GM23338 (cell line): ENCODE data around the gene SMG6.

Source experiments
- EZH2 ChIP-seq: fragments of 200-600 bp; sonication (generic); IDR thresholded peaks from one replicate; pipeline ENCODE4 v1.8.0; 2017; ENCODE audit warnings: antibody characterized with exemption, mild to moderate bottlenecking, low read depth; ENCODE audit not compliant: unreplicated experiment
- JUNB ChIP-seq: IDR thresholded peaks from one replicate; pipeline ENCODE4 v1.6.1; 2016; ENCODE audit warnings: antibody characterized with exemption; ENCODE audit not compliant: unreplicated experiment
- POLR2AphosphoS5 ChIP-seq: IDR thresholded peaks from 2 replicates; pipeline ENCODE4 v1.6.1; 2016; ENCODE audit warnings: antibody characterized with exemption, low read depth
- ZNF331 ChIP-seq: fragments of 250-450 bp; sonication (Bioruptor Pico); IDR thresholded peaks from 2 replicates; pipeline ENCODE4 v1.5.0; 2020; ENCODE audit warnings: low read depth, mild to moderate bottlenecking, moderate library complexity
- TF ChIP-seq, protein P1 (sequence below), 2 experiments: fragments of 200-600 bp in 1 of 2; sonication (generic) in 1 of 2; conservative IDR thresholded peaks; 2 replicates each; pipeline versions ENCODE4 v1.5.1 to v1.6.1; 2016 to 2017; ENCODE audit warnings: antibody characterized with exemption in 2 of 2, low read depth in 2 of 2, mild to moderate bottlenecking in 2 of 2, moderate library complexity in 1 of 2
- TF ChIP-seq, protein P2 (sequence below): IDR thresholded peaks from one replicate; pipeline ENCODE4 v1.6.1; 2018; ENCODE audit warnings: antibody characterized with exemption; ENCODE audit not compliant: unreplicated experiment

DNA sequence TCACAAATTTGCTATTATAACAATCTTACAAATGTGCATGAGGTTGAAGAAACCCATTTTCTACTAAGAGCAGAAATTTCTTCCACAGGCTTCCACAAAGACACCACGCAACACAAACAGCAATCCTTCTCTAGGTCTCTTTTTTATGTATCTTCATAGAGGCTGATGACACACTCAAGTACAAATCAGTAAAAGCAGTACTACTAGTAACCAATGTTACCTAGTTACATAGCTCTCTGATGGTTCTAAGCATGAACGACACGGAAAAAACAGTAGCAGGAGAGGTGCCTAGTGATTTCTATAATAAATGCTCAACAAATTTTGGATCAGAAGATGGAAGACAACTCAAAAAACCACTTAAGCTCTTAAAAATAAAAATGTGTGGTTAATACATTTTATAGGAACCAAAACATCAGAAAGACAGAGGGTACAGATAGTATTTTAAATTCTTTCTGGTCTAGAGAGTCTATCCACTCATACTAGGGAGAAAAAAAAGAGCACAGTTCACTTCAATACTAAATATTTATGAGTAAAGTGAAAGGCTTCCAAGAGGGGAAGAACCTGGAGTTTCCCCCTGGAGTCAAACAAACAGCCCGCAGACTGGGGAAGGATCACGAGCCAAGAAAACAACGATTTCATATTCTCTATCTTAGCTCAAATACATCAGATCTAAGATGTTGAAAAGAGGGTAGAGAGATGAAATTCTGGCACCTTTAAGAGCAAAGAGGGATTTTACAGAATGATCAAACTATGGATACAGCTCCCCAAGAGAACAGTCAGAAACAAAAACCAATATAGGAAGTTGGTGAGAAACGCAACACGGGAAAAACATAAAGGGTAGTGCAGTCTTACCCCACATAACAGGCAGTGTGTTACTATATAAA, 40.2 kb downstream of the SMG6 start:
- TF ChIP-seq, protein P1, sequence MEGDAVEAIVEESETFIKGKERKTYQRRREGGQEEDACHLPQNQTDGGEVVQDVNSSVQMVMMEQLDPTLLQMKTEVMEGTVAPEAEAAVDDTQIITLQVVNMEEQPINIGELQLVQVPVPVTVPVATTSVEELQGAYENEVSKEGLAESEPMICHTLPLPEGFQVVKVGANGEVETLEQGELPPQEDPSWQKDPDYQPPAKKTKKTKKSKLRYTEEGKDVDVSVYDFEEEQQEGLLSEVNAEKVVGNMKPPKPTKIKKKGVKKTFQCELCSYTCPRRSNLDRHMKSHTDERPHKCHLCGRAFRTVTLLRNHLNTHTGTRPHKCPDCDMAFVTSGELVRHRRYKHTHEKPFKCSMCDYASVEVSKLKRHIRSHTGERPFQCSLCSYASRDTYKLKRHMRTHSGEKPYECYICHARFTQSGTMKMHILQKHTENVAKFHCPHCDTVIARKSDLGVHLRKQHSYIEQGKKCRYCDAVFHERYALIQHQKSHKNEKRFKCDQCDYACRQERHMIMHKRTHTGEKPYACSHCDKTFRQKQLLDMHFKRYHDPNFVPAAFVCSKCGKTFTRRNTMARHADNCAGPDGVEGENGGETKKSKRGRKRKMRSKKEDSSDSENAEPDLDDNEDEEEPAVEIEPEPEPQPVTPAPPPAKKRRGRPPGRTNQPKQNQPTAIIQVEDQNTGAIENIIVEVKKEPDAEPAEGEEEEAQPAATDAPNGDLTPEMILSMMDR (conservative IDR thresholded peaks at IDR 0.05; ENCODE audit: low read depth in 2 of 2), result no peak
- TF ChIP-seq POLR2AphosphoS5 (no peak), EZH2 (no peak), ZNF331 (CRISPR knock-in tag) (no peak), JUNB (no peak)
- TF ChIP-seq, protein P2, sequence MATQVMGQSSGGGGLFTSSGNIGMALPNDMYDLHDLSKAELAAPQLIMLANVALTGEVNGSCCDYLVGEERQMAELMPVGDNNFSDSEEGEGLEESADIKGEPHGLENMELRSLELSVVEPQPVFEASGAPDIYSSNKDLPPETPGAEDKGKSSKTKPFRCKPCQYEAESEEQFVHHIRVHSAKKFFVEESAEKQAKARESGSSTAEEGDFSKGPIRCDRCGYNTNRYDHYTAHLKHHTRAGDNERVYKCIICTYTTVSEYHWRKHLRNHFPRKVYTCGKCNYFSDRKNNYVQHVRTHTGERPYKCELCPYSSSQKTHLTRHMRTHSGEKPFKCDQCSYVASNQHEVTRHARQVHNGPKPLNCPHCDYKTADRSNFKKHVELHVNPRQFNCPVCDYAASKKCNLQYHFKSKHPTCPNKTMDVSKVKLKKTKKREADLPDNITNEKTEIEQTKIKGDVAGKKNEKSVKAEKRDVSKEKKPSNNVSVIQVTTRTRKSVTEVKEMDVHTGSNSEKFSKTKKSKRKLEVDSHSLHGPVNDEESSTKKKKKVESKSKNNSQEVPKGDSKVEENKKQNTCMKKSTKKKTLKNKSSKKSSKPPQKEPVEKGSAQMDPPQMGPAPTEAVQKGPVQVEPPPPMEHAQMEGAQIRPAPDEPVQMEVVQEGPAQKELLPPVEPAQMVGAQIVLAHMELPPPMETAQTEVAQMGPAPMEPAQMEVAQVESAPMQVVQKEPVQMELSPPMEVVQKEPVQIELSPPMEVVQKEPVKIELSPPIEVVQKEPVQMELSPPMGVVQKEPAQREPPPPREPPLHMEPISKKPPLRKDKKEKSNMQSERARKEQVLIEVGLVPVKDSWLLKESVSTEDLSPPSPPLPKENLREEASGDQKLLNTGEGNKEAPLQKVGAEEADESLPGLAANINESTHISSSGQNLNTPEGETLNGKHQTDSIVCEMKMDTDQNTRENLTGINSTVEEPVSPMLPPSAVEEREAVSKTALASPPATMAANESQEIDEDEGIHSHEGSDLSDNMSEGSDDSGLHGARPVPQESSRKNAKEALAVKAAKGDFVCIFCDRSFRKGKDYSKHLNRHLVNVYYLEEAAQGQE, result no peak
